ENCODE measurements around the gene LUC7L.

The LUC7L gene, protein sequence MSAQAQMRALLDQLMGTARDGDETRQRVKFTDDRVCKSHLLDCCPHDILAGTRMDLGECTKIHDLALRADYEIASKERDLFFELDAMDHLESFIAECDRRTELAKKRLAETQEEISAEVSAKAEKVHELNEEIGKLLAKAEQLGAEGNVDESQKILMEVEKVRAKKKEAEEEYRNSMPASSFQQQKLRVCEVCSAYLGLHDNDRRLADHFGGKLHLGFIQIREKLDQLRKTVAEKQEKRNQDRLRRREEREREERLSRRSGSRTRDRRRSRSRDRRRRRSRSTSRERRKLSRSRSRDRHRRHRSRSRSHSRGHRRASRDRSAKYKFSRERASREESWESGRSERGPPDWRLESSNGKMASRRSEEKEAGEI

DNA sequence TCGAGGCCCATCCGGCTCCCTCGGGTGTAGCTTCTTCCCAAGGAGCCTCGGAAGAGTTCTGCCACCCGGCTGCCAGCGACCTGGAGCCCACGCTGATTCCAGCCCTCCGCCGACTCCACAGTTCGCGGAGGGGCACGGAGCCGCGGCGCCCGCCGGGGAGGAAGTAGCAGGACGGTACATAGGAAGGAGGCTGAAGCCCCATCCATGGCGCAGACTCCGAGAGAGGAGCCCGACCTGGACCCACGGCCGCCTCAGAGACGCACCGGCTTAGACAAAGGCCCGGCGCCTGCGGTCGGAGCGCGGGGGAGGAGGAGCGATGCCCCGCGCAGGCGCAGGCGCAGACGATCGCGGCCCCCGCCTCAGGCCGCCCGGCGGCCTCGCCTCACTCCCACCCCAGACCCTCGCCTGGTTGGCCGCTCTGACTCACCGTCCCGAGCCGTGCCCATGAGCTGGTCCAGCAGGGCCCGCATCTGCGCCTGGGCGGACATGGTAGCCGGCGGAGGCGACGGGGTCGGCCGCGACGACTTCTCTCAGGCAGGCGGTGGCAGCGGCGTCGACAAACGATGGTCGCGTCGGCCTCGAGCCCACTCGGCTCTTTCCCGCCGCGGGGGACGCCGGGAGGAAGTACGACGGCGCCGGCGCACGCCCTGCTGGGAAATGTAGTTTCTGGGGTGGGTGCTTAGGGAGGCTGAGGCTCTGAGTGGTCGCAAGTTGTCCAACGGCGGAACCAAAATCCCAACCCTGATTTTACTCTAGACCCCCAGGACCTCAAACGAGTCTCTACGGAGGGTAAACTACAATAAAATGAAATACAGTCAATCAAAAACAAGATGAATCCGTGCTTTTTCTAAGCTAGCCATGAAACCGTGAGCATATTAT is at the start of gene LUC7L:
TSS of gene LUC7L (minus strand) at position 598 of the 879 bp plus-strand sequence. CDS start at position 488, 110 bp downstream.
- H3K4me3 ChIP-seq (ENCODE audit: low read length) = peak within 1 kb of the TSS; percentile 62
- TF ChIP-seq, protein P1, sequence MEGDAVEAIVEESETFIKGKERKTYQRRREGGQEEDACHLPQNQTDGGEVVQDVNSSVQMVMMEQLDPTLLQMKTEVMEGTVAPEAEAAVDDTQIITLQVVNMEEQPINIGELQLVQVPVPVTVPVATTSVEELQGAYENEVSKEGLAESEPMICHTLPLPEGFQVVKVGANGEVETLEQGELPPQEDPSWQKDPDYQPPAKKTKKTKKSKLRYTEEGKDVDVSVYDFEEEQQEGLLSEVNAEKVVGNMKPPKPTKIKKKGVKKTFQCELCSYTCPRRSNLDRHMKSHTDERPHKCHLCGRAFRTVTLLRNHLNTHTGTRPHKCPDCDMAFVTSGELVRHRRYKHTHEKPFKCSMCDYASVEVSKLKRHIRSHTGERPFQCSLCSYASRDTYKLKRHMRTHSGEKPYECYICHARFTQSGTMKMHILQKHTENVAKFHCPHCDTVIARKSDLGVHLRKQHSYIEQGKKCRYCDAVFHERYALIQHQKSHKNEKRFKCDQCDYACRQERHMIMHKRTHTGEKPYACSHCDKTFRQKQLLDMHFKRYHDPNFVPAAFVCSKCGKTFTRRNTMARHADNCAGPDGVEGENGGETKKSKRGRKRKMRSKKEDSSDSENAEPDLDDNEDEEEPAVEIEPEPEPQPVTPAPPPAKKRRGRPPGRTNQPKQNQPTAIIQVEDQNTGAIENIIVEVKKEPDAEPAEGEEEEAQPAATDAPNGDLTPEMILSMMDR (conservative IDR thresholded peaks at IDR 0.05; ENCODE audit: low read depth, low read length) = no peak
- peak; percentile 39 for DNase-seq (ENCODE audit: low read depth)

DNA sequence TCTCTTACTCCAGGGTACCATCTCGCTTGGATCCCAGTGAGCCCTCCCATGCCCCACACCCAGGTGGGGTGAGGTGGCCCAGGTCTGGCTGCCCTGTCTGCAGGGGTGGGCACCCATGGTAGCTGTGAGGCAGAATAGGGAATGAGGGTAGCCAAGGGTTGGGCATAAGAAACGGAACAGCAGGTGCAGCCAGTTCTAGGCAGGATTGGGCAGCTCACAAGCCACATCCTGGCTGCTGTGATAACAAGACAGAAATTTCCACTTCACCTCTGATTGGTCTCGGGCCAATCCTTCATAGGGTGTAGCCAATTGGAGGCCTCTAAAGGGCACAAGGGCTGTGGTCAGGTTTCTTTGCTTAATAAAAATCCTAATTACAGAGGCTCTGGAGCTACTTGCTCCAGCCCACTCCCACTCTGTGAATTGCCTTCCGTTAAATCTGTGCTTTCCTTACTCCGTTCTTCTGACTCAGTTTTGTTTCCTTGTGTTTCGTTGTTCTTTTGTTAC is 49.7 kb upstream of the LUC7L start:
- TF ChIP-seq, protein P1 (conservative IDR thresholded peaks at IDR 0.05; ENCODE audit: low read depth, low read length) = no peak
- DNase-seq (ENCODE audit: low read depth) = peak; percentile 39
- H3K4me3 ChIP-seq (ENCODE audit: low read length) = no peak overlapping the region

DNA sequence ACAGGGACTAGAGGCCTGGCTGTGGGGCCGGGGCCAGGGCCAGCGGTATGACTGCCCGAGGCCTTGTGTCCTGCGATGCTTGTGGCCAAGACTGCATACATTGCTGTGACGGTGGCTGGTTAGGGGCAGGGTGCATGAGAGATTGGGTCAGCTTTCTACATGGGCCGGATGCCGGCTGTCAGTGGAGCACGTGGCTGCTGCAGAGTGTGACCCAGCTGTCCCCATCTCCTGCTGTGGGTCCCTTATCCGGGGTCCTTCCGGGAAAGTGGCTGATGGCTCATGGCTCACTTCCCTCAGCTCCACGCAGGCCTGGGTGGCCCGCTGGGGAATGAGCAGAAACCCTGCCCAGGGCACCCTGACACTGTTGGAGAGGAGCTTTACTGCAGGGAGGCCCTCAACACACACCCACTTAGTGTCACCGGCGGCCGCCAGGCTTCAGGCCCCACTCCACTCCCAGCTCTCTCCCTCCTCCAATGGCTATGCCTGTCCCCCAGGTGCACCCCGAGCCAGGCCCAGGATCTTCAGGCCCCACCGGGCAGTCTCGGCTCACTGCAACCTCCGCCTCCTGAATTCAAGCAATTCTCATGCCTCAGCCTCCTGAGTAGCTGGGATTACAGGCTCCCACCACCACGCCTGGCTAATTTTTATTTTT is 47.3 kb upstream of the LUC7L start:
- TF ChIP-seq, protein P1 (conservative IDR thresholded peaks at IDR 0.05; ENCODE audit: low read depth, low read length) = no peak
- no peak for DNase-seq (ENCODE audit: low read depth)
- H3K4me3 ChIP-seq (ENCODE audit: low read length) = no peak overlapping the region

DNA sequence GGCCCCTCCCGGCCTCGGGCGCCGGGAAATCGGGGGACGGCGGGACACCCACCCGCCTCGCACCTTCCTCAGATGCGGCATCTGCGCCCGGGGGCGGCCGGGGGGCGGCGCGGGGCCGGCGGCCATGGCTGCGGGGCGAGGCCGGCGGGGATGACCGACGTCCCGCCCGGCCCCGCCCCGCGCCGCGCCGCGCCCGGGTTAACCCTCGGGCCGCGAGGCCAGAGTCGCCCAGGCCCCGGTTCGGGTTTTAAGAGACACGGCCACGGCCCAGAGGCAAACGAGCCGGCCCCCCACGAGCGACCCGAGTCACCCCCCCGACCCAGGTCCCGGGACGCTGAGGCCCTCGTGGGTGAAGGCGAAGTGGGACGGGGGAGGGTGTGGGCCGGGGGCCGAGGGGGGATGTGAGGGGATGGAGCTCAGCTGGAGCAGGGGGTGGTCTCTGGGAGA is 46.6 kb upstream of the LUC7L start, which contains the start of gene RGS11:
TSS of gene RGS11 (minus strand) at position 159 of the 447 bp plus-strand sequence. CDS start at position 126, 33 bp downstream.
- H3K4me3 ChIP-seq (ENCODE audit: low read length) = peak within 1 kb of the TSS; percentile 37
- TF ChIP-seq, protein P1 (conservative IDR thresholded peaks at IDR 0.05; ENCODE audit: low read depth, low read length) = no peak
- DNase-seq (ENCODE audit: low read depth) = no peak

DNA sequence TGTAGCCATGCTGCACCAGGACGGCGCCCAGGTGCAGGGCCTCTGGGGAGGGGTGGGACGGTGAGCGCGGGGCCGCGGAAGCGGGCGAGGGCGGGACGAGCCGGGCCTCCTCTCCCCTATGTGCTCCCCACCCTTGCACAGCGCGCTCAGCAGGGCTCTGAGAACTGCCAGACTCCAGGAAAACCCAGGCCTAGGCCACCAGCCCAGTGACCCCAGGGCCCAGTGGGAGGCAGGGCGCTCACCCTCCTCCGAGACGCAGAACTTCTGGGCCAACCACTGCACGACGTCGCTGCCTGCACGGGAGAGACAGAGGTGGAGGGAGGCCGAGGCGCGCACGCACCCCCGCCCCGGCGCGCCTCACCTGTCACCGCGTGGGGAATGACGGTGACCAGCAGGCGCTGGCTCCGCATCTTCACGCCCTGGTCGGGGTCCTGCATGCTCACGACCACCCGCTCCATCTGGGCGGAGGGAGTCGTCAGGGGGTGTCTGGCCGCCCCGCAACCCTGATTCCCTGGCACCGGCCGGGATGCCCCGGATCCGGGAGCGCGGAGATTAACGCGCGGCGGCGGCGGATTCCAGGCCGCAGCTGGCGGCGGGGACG is 45.9 kb upstream of the LUC7L start:
- TF ChIP-seq, protein P1 (conservative IDR thresholded peaks at IDR 0.05; ENCODE audit: low read depth, low read length) = no peak
- H3K4me3 ChIP-seq (ENCODE audit: low read length) = peak overlapping the region; percentile 37
- no peak for DNase-seq (ENCODE audit: low read depth)

Measured in retinal pigment epithelial cell (primary cell).